Activated CD8-positive, alpha-beta memory T cell treated with anti-CD3 and anti-CD28 coated beads, Interleukin-2, amount 50 U/mL, for 48 hours (primary cell): ENCODE data around the gene PDCD10.

Source experiments
- DNase-seq: peaks from one replicate; pipeline ENCODE4 v3.0.0-alpha.2; 2020

Gene PDCD10

DNA sequence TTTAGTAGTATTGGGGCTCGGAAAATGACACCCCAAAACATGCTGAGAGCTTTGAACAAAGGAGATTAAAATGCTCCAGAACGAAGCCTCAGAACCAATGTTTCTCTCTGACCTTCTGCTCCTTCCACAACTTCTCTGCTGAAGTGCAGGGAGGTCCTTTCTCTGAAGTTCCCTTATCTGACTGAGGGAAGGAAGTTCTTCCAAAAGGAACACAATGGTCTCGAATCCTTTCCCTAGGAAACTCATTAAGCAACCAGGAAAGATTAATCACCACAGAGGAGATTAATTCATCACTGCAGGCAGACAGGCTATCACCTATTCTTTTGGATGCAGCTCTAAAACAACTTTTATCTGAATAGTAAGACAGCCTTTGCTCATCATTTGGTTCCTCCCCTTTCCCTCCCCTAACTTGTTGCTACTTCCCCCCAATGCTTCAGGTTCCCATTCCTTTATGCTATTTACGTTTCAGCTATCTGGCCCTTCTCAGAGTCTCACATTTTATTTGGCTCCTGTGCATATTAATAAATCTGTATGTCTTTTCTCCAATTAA, 62.7 kb downstream of the PDCD10 start:
- no peak for DNase-seq

DNA sequence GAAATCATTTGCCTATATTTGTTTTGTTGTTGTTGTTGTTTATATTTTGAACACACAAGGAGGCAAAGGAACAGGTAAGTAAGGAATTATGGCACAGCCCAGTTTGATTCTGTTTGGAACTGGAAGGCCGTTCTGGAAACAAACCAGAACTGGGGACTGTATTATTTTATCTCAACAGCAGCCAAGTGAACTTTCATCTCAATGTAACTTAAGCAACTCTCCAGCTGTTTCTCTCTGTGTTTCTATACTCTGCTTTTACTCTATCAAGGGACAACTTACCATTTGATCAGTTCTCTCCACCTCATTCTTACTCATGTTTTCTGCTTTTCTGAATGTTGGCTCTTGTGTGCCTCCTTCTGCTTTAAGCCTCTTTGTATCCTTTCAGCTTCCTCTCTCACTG, 65.0 kb downstream of the PDCD10 start:
- no peak for DNase-seq

DNA sequence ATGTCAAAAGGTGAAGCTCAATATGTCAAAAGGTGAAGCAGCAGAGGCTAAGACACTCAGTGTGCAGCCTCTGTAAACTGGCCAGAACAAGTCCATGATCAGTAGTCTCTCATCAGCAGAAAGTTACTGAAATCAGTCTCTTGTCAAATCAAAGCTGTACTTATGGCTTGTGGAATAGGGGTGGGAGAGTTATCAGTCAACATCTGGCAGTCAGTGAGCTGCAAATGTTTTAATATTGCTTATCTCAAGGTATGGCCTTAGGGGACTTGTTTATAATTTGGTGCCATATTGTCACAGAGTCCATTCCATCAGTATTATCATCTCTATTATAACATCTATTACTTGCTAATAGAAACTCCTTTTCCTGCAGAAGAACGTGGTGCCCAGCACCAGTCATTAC, 66.0 kb downstream of the PDCD10 start:
- DNase-seq = no peak

DNA sequence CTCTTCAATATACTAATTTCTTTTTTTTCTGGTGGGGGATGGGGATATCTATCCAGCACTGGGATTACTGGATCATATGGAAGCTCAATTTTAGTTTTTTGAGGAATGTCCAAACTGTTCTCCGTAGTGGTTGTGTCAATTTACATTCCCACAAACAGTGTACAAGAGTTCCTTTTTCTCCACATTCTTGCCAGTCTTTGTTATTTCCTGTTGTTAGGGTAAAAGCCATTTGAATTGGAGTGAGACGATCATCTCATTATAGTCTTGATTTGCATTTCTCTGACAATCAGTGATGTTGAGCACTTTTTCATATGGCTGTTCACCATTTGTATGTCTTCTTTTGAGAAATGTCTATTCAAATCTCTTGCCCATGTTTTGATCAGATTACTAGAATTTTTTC, 68.1 kb downstream of the PDCD10 start:
- no peak for DNase-seq

DNA sequence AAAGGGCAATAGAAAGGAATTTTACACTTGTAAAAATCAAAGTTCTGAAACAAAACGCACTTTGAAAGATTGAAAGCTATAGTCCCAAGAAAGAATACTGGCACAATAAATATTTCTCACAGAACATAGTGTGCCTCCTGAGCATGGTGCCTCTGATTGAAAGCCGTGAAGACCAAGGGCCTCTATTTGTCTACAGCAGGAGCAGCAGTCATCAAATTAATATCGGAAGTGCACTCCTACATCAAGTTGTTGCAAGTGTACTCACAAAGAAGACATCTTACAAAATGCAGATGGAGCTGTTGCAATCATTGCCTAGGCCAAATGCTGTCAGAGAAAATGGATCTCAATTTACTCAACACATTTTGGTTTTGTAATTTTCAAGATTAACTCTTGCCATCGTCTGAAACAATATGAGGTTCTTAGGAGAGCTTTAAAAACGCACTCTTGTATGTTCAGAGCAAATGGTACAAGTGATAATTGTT, 71.7 kb downstream of the PDCD10 start:
- DNase-seq = no peak

DNA sequence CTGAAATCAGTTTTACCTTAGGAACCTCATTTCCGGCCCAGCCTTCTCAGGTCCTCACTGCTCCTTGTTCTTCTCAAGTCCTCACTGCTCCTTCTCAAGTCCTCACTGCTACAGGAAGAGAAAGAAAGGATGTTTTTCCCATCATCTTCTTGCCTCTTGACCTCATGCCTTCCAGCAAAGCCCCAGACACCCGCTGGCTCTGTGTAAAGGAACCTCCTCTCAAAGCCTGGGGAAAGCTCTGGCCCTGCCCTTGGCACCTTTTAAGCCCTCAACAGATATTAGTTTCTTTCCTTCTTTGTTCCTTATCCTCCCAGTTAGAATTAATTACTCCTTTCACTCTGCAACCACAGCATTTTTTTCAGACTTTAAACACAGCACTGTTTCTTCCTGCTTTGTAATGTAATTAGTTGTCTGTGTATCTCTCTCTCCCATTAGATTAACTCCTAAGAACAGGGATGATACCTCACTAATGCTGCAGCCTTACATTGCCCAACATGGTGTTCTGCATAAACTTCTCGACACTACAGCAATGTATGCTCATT, 76.9 kb downstream of the PDCD10 start:
- no peak for DNase-seq

DNA sequence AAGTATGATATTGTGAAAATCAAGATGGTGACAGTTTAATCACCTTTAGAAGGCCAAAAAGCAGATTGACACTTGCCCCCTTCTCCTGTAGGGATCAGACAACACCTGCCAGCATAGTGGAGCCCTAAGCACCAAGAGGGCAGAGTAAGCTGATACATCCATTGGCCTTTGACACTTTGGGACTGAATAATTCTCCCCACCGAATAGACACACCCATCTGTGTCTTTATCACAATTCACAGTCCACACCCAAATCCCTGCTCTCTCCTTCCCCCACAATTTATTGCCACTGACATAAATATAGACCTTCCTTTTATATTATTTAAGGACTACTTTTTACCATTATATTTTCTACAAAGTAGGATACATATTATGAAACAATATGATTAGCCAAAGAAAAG, 77.9 kb downstream of the PDCD10 start:
- no peak for DNase-seq

DNA sequence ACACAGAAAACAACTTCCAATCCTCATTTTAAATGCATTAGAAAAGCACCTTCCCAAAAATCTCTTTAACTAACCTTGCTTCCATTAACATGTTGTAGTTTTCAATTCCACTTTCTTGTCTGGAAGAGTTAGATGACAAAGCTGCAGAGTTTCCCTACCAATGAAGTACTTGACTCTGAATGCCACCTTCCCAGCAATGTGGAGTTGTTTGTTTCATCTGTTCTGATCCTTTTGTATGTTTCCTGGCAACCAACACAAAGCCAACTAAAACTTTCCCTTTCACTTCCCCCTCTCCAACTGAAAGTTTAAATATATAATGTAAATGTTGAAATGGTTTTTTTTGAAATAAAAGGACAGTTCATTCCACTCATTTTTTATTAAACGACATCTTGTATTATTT, 80.9 kb downstream of the PDCD10 start, which contains the start of gene WDR49:
Gene WDR49, minus strand, starts transcription at position 183 of the 400 bp plus-strand sequence. CDS start 517 bp downstream, outside the sequence.
- DNase-seq = no peak

DNA sequence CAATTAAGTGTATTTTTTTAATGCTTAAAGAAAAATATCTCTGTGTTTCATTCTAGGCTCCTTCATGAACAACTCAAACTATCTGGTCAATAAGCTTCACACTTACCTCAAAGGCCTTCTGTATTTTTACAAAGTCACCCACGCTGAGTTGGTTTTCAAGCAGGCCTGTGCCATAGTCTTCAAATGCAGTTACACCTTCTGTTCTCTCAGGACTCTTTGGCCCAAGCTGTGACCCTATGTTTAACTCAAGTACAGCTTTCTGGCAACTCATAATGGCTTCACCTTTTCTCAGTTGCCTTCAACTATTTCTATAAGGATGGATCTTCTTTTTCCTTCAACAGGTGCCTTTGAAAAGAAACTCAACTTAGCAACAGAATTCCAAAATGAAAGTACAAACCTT, 81.5 kb downstream of the PDCD10 start:
- no peak for DNase-seq

DNA sequence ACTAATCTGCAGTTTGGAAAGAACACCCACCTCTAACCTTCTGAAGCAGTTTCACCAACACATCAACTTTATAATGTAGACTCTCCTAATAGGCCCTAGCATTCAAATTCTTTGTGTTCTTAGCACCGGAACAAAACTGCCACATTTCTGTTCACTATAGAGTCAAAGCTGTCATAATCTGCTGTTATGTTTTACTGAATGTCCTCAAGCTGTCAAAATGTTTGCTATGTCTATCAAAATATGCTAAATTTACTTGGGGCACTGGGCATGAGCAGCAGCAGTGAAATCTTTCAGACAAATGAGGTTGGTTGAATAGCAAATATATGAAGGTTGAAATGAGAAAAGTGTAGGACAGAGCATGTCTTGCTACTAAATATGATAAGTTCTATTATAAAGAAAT, 82.9 kb downstream of the PDCD10 start:
- no peak for DNase-seq

DNA sequence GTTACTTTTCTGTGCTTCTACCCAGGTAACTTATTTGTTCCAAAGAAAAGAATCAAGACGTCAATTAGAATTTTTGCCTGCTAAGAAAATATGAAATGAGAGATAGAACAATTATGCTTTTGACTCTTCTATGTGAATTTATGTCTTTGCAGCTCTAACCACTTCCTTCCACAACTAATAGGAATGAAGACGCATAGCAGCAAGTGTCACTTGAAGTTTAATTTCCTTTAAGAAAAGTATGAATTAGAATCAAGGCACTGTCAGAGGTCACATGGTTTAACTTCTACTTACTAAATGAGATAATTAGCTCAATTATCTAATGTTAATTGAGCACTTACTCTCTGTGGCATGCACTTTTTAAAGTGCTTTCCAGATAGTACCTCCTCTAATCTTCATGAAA, 84.2 kb downstream of the PDCD10 start:
- no peak for DNase-seq

DNA sequence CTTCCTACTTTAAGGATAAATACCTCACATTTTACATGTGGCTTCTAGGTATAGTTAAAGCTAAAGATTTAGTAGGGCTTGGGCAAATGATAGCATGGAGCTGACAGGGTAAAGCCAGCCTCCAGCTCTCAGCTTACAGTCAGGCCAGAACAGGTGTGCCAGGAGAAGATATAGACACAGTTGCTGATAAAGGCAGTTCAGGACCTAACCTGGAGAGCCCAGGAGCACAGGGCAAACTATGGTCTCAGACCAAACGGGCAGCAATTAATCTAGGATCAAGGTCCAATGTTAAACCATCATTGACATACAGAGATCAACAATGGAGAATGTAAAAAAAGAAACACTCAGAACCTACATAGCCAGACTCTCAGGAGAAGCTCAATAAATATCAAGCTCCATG, 84.9 kb downstream of the PDCD10 start:
- DNase-seq = no peak

DNA sequence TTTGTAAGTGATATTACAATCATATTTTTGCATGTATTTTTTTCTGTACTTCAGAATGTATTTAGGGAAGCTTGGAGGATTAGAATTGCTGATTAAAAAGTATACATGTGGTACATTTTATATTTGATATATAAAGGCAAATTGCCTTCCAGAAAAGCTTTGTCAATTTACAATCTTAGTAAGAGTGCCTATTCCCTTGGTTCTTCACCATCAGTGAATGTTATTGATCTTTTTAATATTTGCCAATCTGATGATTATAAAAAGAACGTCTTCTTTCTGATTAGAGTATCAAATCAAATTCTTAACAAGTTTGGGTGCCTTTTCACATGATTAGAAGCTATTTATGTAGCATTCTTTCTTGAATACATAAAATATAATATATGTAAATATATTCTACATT, 90.1 kb downstream of the PDCD10 start:
- no peak for DNase-seq
